ENCODE data around the gene SH3GL3.

SH3GL3 gene

DNA sequence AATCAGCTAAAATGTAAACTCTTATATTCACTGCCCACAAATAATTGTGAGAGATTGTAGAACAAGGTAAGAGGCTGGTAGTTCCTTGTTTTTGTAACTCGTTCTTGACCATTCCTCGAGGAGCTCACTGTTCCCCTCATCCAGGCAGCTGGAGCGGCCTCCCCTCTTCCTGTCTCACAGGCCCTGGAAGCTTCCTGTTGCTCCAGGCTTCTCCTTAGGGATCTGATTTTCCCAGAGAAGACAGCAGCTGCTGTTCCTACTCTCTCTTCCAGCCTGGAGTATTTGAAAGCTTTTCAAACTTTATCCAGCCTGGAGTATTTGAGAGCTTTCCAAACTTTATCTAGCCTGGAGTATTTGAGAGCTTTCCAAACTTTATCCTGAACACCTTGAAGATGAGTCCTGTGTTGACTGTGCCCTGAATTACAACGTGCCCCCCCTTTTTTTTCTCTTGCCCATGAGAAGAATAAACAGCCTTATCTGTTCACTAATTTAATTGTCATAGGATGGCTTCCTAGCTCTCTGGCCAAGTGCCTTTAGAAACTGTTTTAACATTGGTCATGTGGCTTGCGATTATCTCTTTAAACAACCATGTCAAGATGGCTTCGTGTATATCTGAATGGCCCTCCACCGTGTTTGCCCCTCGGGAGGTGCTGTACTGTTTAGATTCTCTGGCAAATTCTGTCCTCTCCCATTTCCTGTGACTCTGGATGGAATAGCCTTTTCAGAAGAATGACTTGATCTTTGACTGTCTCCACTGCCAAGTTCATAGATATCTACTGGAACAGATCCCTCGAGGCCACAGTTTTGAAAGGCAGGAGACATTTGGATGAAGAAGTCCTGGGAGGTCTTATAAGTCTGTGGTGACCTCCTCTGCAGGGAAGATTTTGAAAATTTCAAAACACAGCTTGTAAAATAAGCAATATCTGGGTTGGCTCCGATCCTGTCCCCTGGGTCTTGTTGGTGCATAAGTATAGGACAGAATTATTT, 211.6 kb downstream of the SH3GL3 start:
- no peak for DNase-seq (ENCODE audit: low read depth in 1 of 2, low spot score in 1 of 2)

- DNase-seq (ENCODE audit: low read depth in 1 of 2, low spot score in 1 of 2), result no peak
Observed at GRCh38 chr15:83659417-83659812, 212.3 kb downstream of the SH3GL3 start.

GRCh38 chr15:83665480-83665879, 218.3 kb downstream of the SH3GL3 start:
- no peak for DNase-seq (ENCODE audit: low read depth in 1 of 2, low spot score in 1 of 2)

All from activated T-helper 1 cell treated with anti-CD3 and anti-CD28 coated beads, Interleukin-2, amount 50 U/mL, for 16 hours (primary cell).